Measurements from ENCODE around the gene KCP.

GRCh38 chr7:128832880-128833147, 77.7 kb downstream of the KCP start:
- TF ChIP-seq CTCF (conservative IDR thresholded peaks at IDR 0.05; ENCODE audit: low read length) (no peak), EZH2phosphoT487 (IDR thresholded peaks at IDR 0.05; ENCODE audit: borderline replicate concordance) (no peak)
